IMR-90 (cell line): ENCODE measurements around the gene CD99.

Experiments
- BHLHE40 ChIP-seq: fragments of 150-350 bp; IDR thresholded peaks from 2 replicates; pipeline ENCODE4 v1.6.1; 2016; ENCODE audit warnings: mild to moderate bottlenecking, low read depth, low read length
- CEBPB ChIP-seq: IDR thresholded peaks from 2 replicates; pipeline ENCODE4 v1.6.1; 2012; ENCODE audit warnings: low read depth, low read length, improper control_type of control experiment
- CTCF ChIP-seq: conservative IDR thresholded peaks from 2 replicates; pipeline ENCODE4 v1.5.1; 2012; ENCODE audit warnings: mild to moderate bottlenecking, low read depth, low read length, improper control_type of control experiment
- MAFK ChIP-seq: IDR thresholded peaks from 2 replicates; pipeline ENCODE4 v1.6.1; 2012; ENCODE audit warnings: low read depth, low read length, improper control_type of control experiment
- MAZ ChIP-seq: IDR thresholded peaks from 2 replicates; pipeline ENCODE4 v1.6.1; 2012; ENCODE audit warnings: low read depth, mild to moderate bottlenecking, low read length, improper control_type of control experiment, moderate library complexity, borderline replicate concordance
- MXI1 ChIP-seq: IDR thresholded peaks from 2 replicates; pipeline ENCODE4 v1.6.1; 2012; ENCODE audit warnings: low read depth, mild to moderate bottlenecking, low read length, moderate library complexity, borderline replicate concordance
- POLR2A ChIP-seq: IDR thresholded peaks from 2 replicates; pipeline ENCODE4 v1.6.1; 2012; ENCODE audit warnings: mild to moderate bottlenecking, low read depth, low read length
- RAD21 ChIP-seq: IDR thresholded peaks from 2 replicates; pipeline ENCODE4 v1.6.1; 2012; ENCODE audit warnings: low read length, improper control_type of control experiment
- RFX5 ChIP-seq: IDR thresholded peaks from 2 replicates; pipeline ENCODE4 v1.8.0; 2012; ENCODE audit warnings: low read depth, mild to moderate bottlenecking, low read length, moderate library complexity
- SMC3 ChIP-seq: fragments of 150-350 bp; IDR thresholded peaks from 2 replicates; pipeline ENCODE4 v1.6.1; 2016; ENCODE audit warnings: low read depth, mild to moderate bottlenecking, antibody characterized with exemption, low read length, moderate library complexity
- TF ChIP-seq, protein P1 (sequence below): fragments of 150-350 bp; IDR thresholded peaks from 2 replicates; pipeline ENCODE4 v1.6.1; 2017; ENCODE audit warnings: mild to moderate bottlenecking, antibody characterized with exemption, low read length, low read depth

GRCh38 chrX:2732649-2733048, 41.6 kb downstream of the CD99 start:
- TF ChIP-seq CTCF, result no peak
- no peak for TF ChIP-seq BHLHE40
- TF ChIP-seq POLR2A, result no peak
- TF ChIP-seq, protein P1, sequence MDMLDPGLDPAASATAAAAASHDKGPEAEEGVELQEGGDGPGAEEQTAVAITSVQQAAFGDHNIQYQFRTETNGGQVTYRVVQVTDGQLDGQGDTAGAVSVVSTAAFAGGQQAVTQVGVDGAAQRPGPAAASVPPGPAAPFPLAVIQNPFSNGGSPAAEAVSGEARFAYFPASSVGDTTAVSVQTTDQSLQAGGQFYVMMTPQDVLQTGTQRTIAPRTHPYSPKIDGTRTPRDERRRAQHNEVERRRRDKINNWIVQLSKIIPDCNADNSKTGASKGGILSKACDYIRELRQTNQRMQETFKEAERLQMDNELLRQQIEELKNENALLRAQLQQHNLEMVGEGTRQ, result no peak
- TF ChIP-seq SMC3, result no peak
- TF ChIP-seq RFX5, result no peak
- TF ChIP-seq MAFK, result no peak
- TF ChIP-seq RAD21, result no peak
- no peak for TF ChIP-seq CEBPB
- TF ChIP-seq MAZ, result no peak
- TF ChIP-seq MXI1, result no peak
